ENCODE measurements around the gene RBBP8NL. TPM values are rescaled to one million over a fixed set of nuclear protein-coding genes. Genes with fewer than 3 reads are reported as not detected.

Gene RBBP8NL
- not detected for total RNA-seq (2021; ENCODE audit: unreplicated experiment)
- polyA plus RNA-seq (2012; ENCODE audit: insufficient read length) = not detected
- percentile 5 among the genes with signal in this experiment for Bru-seq, nascent RNA
- not detected for BruChase-seq, experiment 1, labeled RNA remaining after a 2-hour chase
- BruChase-seq, experiment 2, labeled RNA remaining after a 6-hour chase = not detected
- long read RNA-seq = 0 reads

- Histone ChIP-seq H3K4me1 (ENCODE audit: control insufficient read depth, insufficient read depth, low read length) (no peaks in the 10 kb centered on the region; the same call in none of the 2 replicates), H3K27me3 (ENCODE audit: control insufficient read depth, insufficient read depth, low read length) (no peaks in the 10 kb centered on the region), H3K4me3 (ENCODE audit: low read depth in 2 of 2, low read length in 2 of 2) (no peak within 1 kb of the TSS), H3K27ac (ENCODE audit: low read length) (no peak within 1 kb of the TSS), H3K9me3 (ENCODE audit: control insufficient read depth, insufficient read depth, low read depth, low read length) (no peaks in the 10 kb centered on the region), H3K36me3 (ENCODE audit: control insufficient read depth, insufficient read depth, low read length) (no peaks in the 10 kb centered on the region)
- no peak for TF ChIP-seq REST (IDR thresholded peaks at IDR 0.05; ENCODE audit: insufficient read depth in 1 of 2, low read depth in 2 of 2, low read length in 1 of 2)
- no peak for TF ChIP-seq POLR2AphosphoS5 (IDR thresholded peaks at IDR 0.05; ENCODE audit: low read depth, low read length)
- no peak for TF ChIP-seq CTCF (IDR thresholded peaks at IDR 0.05)
- TF ChIP-seq SIN3A (IDR thresholded peaks at IDR 0.05; ENCODE audit: borderline replicate concordance, insufficient read depth, low read depth, low read length) = no peak
- no peak for TF ChIP-seq TCF7L2 (IDR thresholded peaks at IDR 0.05; ENCODE audit: low read depth, low read length)
- no TSS peak for BruUV-seq (replicated peaks)
- CTCF ChIA-PET = interaction anchor here (0.5 kb wide), 1 partner anchor 782 kb away, joined by 3 read pairs; no protein-coding TSS in a partner anchor
- ATAC-seq = 0 out of 2 replicates have a peak, but pooled peaks have one; percentile 23
- POLR2A ChIA-PET = interaction anchor here (0.6 kb wide), 1 partner anchor 59 kb away, joined by 3 read pairs; no protein-coding TSS in a partner anchor
- intact Hi-C loops (cut with micrococcal nuclease; ENCODE audit: unreplicated experiment) (no loop called here), in situ Hi-C loops (cut with HindIII; ENCODE audit: low pct_unique_long_range_greater_than_20kb, low sequenced_read_pairs) (no loop called here)
- no peak for DNase-seq (ENCODE audit: low read depth, low spot score)
These were observed at the start of gene RBBP8NL for GRCh38 chr20:62427172-62428001. Gene RBBP8NL, minus strand, starts transcription at chr20:62427539. Its CDS starts 7,892 bp downstream, at chr20:62419647.

GRCh38 chr20:62476056-62476838, 48.9 kb upstream of the RBBP8NL start:
- ChIA-PET CTCF (interaction anchor here (1.0 kb wide), 1 partner anchor 140 kb away, joined by 4 read pairs; no protein-coding TSS in a partner anchor), POLR2A (no interaction called here)
- no peaks in the 10 kb centered on the region for H3K9me3 ChIP-seq (ENCODE audit: control insufficient read depth, insufficient read depth, low read depth, low read length)
- ATAC-seq = peak; percentile 67
- peaks cover 37% of the 10 kb centered on the region for H3K4me1 ChIP-seq (ENCODE audit: control insufficient read depth, insufficient read depth, low read length)
- intact Hi-C loops (cut with micrococcal nuclease; ENCODE audit: unreplicated experiment) = loop anchor here (10.0 kb wide), 1 partner anchor 319 kb away; the partner anchor contains the start of gene MRGBP
- no peaks in the 10 kb centered on the region for H3K27me3 ChIP-seq (ENCODE audit: control insufficient read depth, insufficient read depth, low read length)
- no peak for DNase-seq (ENCODE audit: low read depth, low spot score)
- no peaks in the 10 kb centered on the region; the same call in 1 of the 2 replicates for H3K36me3 ChIP-seq (ENCODE audit: control insufficient read depth, insufficient read depth, low read length)
- peak overlapping the region; percentile 46 to 76 for H3K4me3 ChIP-seq (ENCODE audit: low read depth in 2 of 2, low read length in 2 of 2)
- in situ Hi-C loops (cut with HindIII; ENCODE audit: low pct_unique_long_range_greater_than_20kb, low sequenced_read_pairs) = no loop called here
- peak; percentile 84 for TF ChIP-seq POLR2AphosphoS5 (IDR thresholded peaks at IDR 0.05; ENCODE audit: low read depth, low read length)
- no peak for TF ChIP-seq REST (IDR thresholded peaks at IDR 0.05; ENCODE audit: insufficient read depth in 1 of 2, low read depth in 2 of 2, low read length in 1 of 2)
- no peak for TF ChIP-seq TCF7L2 (IDR thresholded peaks at IDR 0.05; ENCODE audit: low read depth, low read length)
- TF ChIP-seq SIN3A (IDR thresholded peaks at IDR 0.05; ENCODE audit: borderline replicate concordance, insufficient read depth, low read depth, low read length) = peak; percentile 61; the same call in 1 of the 2 replicates
- TSS peak; percentile 84 for BruUV-seq (replicated peaks)
- peak overlapping the region; percentile 95 for H3K27ac ChIP-seq (ENCODE audit: low read length)
